8988T (cell line): ENCODE data around the gene SNX18.
"Not testable (repeated sequence)": the region's sequence is repeated elsewhere in the genome, so short reads cannot be mapped to it uniquely, and the experiment has no call there.

Experiments used
- DNase-seq: peaks from one replicate; pipeline ENCODE4 v3.0.0; 2011

SNX18 gene

GRCh38 chr5:54520438-54520846, 2.9 kb downstream of the SNX18 start:
- no peak for DNase-seq

GRCh38 chr5:54520940-54521339, 3.4 kb downstream of the SNX18 start:
- no peak for DNase-seq

- no peak for DNase-seq
Measured at GRCh38 chr5:54521856-54522479, 4.4 kb downstream of the SNX18 start.

- no peak for DNase-seq
Measured at GRCh38 chr5:54523534-54523933, 6.0 kb downstream of the SNX18 start.

GRCh38 chr5:54524082-54524481, 6.5 kb downstream of the SNX18 start:
- no peak for DNase-seq

- no peak for DNase-seq
Measured at GRCh38 chr5:54524704-54525103, 7.1 kb downstream of the SNX18 start.

GRCh38 chr5:54525261-54525660, 7.7 kb downstream of the SNX18 start:
- DNase-seq = no peak

GRCh38 chr5:54525692-54526091, 8.1 kb downstream of the SNX18 start:
- DNase-seq = no peak

- DNase-seq = no peak
Measured at GRCh38 chr5:54526604-54527288, 9.2 kb downstream of the SNX18 start.

GRCh38 chr5:54528633-54529209, 11.2 kb downstream of the SNX18 start:
- DNase-seq = no peak

- no peak for DNase-seq
Measured at GRCh38 chr5:54529565-54529964, 12.0 kb downstream of the SNX18 start.

GRCh38 chr5:54531546-54531945, 14.0 kb downstream of the SNX18 start:
- DNase-seq = no peak

GRCh38 chr5:54533541-54534190, 16.1 kb downstream of the SNX18 start:
- no peak for DNase-seq

- no peak for DNase-seq
Measured at GRCh38 chr5:54534191-54535004, 16.8 kb downstream of the SNX18 start.

GRCh38 chr5:54535149-54535844, 17.7 kb downstream of the SNX18 start:
- no peak for DNase-seq

- not testable (repeated sequence) for DNase-seq
Measured at GRCh38 chr5:54536375-54536774, 18.8 kb downstream of the SNX18 start.

GRCh38 chr5:54536861-54537260, 19.3 kb downstream of the SNX18 start:
- not testable (repeated sequence) for DNase-seq

- no peak for DNase-seq
Measured at GRCh38 chr5:54537725-54538124, 20.2 kb downstream of the SNX18 start.

GRCh38 chr5:54538156-54538555, 20.6 kb downstream of the SNX18 start:
- no peak for DNase-seq

- no peak for DNase-seq
Measured at GRCh38 chr5:54539001-54539400, 21.4 kb downstream of the SNX18 start.

- DNase-seq = no peak
Measured at GRCh38 chr5:54540286-54540685, 22.7 kb downstream of the SNX18 start.
